Frontal cortex (tissue), 4 donors: ENCODE data around the gene H3-3A. TPM values are rescaled to one million over a fixed set of nuclear protein-coding genes. Genes with fewer than 3 reads are reported as not detected.
A peak's percentile ranks its signal among the peaks of the same experiment; 100 is the strongest.
"Not testable (repeated sequence)": the region's sequence is repeated elsewhere in the genome, so short reads cannot be mapped to it uniquely, and the experiment has no call there.

Experiments
- DNase-seq, 2 donors: peaks; one replicate each; pipeline ENCODE4 v3.0.0; 2012; ENCODE audit warnings: low spot score in 2 of 2
- FAIRE-seq: peaks from 2 replicates; lab custom pipeline; 2012; peaks lifted over from hg19 to GRCh38; lab: Jason Lieb, UNC
- total RNA-seq: library from RNA; depleted of rRNA; stranded (reverse); fragments of >200 nt; gene quantifications from one replicate; pipeline ENCODE4 v1.2.3, GENCODE V29; 2014
- donor health status: control.
- donor health status: control.
- donor health status: control.

Gene H3-3A
- total RNA-seq, 1 donor from 2014 or later: 377 TPM

DNA sequence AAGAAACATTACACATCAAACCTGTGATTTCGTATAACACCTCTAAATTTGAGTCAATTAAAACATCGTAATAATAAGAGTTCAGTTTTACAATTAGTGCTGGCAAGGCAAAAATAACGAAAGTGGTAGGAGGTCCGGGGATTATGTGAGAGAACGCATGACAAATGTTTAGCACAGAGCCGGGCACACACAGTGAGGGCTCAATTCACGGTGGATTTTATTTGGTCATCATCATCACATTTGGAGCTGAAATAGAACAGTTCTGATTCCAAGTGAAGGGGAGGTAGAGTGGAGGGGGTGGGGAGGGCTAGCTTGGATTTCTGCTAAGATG lies 20.0 kb downstream of the H3-3A start:
- FAIRE-seq (no peak), DNase-seq (no peak)

DNA sequence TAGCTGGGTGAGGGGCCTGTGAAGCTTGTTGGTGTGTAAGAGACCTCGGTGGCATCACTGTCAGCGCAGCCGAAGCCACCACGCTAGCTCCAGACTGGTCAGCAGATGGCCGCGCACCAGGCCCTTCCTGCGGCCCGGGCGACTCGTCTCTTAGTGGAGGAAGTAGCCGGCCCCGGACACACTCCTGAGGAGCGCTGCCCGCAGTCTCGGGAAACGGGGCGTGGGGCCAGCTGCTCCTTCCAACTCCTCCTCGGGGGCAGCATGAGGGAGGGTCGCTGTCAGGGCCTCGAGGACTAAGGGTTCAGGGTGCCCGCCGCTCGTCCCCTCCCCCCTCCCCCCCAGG lies 20.4 kb downstream of the H3-3A start:
- DNase-seq (peak in 1 of 2 donors; percentile 42), FAIRE-seq (no peak)

DNA sequence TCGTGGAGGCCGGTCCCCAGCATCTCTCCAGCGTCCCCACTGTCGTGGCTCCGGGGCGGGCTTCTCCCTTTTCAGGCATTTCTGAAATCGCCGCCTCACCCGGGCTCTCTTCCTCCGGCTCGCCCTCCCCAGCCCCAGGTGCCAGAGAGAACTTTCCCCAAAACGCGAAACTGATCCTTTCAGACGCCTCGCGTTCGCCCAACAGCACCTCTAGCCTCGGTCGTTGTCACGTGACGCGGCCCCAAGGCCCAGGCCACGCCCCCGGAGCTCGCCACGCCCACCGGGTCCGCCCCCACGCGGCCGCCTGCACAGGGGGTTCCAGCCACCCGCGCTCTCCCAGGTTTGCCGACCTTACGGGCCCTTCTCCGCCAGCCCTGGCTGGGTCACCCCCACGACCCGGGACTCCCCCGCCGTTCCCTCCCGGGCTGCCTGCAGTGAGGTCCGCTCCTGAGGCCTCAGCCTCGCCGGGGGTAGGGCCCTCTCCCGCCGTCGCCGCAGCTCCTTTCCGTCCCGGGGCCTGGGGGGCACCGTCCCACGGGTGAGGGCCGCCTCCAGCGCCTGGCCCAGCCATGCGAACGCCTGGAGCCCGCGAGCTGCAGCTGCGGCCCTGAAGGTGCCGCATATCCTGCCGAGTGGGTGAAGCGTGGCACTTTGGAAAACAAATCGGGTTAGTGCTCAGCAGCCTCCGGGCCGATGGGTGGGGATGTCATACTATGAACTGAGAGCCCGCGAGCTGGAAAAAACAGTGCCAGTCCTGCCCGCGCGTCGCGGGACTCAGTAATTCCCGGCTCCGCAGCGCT lies 21.0 kb downstream of the H3-3A start:
- no peak for FAIRE-seq

DNA sequence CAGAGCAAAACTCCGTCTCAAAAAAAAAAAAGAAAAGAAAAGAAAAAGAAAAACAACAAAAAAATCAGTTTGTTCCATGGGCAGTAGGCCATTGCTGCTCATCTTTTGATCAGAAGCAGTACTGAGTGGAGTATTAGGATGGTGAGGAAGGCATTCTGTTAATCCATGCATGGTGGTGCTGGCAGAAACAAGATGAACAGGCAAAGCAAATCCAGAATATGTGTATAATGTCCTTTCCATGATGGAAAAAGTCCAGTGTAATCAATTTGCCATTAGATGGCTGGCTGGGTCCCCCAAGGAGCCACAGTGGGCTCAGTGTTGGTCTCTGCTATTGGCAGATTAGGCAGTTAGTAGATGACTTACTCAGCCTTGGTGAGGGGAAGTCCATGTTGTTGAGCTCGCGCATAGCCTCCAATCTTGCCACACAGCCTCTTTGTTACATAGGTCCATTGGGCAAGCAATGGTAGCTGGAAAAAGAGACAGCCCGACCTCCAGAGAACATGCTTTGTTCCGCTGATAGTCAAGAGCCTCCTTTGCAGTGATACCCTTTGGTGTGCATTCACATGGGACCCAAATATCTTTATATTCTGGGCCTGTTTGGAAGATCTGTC lies 23.3 kb downstream of the H3-3A start:
- FAIRE-seq: no peak
- no peak for DNase-seq

More for the DNA sequence above, 21.0 kb downstream of the H3-3A start:
- DNase-seq: peak; percentile 92 to 97

DNA sequence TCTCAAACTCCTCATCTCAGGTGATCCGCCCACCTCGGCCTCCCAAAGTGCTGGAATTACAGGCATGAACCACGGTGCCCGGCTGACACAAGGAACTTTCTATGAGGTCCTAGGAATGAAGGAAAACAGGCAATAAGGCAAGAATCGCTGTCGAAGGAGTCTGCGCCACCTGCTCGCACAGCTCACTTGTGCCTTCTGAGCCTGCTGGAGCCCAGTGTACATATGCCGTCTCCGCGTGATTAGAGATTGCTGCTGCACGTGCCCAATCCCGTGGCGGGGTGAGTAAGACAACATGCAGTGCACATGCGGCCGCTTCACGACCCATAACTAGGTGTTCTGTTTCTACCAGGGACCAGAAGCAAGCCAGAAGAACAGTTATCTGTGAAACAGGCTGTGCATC lies 24.3 kb downstream of the H3-3A start:
- DNase-seq: no peak
- no peak for FAIRE-seq

DNA sequence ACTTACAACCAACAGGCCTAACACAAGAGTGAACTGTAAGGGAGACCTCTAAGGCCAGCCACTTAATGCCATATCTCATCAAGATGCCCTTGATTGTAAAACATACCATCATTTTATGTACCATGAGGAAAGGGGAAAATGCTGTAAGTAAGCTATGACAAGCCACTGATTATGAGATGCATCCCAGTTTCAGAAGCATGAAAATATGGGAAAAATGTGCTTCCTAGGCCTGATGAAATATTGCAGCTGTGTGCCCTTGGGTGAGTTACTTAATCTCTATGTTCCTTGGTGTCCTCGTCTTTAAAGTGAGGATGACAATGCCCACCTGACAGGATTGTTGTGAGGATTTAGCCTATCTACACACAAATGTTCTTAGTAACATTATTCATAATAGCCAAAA lies 28.9 kb downstream of the H3-3A start:
- no peak for DNase-seq
- no peak for FAIRE-seq

DNA sequence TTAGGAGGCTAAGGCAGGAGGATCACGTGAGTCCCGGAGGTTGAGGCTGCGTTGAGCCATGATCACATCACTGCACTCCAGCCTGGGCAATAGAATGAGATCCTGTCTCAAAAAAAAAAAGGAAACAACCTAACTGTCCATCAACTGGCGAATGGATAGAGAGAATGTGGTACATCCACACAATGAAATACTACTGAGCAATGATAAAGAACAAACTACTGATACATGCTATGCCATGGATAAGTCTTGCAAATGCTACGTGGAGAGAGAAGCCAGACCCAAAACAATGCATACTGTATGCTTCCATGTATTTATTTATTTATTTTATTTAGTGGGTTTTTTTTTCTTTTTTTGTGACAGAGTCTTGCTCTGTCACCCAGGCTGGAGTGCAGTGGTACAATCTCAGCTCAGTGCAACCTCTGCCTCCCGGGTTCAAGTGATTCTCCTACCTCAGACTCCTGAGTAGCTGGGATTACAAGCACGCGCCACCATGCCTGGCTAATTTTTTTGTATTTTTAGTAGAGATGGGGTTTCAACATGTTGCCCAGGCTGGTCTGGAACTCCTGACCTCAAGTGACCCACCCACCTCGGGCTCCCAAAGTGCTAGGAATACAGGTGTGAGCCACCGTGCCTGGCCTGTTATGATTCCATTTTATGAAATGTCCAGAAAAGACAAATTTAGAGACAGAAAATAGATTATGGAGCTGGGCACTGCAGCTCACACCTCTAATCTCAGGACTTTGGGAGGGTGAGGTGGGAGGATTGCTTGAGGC lies 29.7 kb downstream of the H3-3A start:
- FAIRE-seq: not testable (repeated sequence)

DNA sequence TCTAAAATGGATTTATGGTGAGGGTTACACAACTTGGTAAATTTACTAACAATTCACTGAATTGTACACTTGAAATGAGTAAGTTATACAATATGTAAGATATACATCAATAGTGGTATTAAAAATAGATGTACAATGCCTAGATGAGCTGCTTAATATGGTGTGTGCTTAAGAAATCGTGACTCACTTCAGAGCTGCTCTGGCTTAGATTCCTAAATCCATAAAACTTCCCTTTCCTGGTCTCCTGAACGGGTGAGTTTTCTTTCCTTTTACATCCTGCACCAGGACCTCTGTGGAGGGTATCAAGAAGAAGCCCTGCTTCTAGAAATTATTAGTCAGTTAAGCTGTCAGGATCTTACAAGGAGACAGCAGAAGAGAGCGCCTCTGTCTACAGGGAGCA lies 30.4 kb downstream of the H3-3A start:
- FAIRE-seq (no peak), DNase-seq (no peak)

More for the DNA sequence above, 29.7 kb downstream of the H3-3A start:
- not testable (repeated sequence) for DNase-seq

DNA sequence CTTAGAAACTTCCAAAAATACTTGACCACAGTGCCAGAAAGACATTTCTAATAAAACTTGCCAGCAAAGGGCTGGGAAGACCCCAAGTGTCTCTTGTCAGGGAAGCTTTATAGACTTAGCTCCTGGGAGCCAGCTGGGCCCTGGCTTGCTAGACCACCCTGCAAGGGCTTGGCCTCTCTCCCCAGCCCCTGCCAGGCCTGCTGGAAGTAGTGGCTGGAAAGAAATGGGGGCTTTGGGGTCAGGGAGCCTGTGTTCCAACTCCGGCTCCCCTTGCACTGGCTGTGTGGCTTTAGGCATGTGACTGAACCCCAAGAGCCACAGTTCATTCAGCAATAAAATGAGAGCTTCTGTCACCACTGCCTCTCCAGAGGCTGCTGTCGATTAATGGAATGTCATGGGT lies 31.1 kb downstream of the H3-3A start:
- FAIRE-seq: no peak

DNA sequence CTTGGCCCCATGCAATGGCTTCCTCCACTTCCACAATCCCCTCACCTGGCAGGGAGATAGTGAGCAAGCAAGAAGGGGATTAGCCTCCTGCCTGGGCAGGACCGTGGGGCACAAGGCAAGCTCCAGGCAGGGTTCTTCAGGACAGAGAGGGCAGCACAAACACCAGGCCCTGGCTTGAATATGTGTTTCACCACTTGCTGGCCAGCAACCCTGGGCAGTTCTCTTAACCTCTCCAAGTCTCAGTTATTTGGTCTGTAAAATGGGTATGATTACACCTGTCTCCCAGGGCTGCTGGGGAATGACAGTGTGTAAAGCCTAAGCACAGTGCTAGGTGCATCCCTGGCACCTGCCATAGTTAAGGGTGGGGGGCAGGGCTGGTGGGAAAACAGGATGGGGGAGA lies 31.9 kb downstream of the H3-3A start:
- FAIRE-seq: no peak
- no peak for DNase-seq

More for the DNA sequence above, 31.1 kb downstream of the H3-3A start:
- DNase-seq: no peak

DNA sequence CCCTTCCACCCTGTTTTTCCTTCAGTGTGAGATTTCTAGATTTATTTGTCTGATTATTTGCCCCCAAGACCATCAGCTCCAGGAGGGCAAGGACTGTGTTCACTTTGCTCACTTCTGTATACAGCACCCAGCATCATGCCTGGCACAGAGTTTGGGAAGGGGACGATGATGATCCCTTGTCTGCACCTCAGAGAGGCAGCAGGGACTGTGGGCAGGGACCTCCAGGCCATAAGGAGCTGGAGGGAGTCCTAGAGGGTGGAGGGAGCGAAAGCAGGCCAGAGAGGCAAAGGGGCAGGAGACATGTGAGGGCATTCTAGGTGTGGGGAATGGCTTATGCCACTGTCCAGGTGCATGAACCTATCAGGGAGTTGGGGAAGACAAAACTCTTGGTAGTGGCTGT lies 32.8 kb downstream of the H3-3A start:
- DNase-seq (no peak), FAIRE-seq (no peak)

DNA sequence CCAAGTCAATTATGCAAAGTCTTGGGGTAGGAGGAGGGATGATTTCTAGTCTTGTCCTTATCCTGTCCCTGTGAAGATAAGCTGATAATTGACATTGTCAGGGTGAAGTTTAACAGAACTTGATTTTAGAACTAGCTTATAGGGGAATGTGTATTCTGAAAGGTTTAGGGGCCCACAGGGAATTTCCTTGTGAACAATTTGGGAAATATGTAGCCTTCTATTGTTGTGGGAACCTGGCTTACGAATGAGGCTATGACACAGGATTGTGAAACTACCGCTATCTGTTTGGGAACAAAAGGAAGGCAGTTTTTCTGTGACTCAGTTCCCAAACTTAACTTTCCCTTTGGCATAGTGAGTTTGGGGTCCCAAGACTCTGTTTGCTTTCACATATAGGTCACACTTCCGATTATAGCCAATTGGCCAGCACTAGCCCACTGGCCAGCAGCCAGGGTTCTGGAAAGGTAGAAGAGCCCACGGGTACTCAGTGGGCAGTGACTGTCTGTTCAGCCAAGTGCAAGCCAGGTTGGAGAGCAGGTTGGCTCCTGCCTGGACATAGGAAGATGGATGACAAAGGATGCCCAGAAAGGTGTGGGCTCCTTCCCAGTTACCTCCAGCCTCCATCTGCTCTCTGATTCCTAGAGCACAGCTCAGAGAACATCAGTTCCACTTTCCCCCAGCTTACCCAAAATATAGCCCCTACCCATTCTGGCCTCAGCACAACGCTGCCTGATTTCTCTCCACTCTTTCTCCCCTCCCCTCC lies 35.5 kb downstream of the H3-3A start:
- DNase-seq (no peak), FAIRE-seq (no peak)

DNA sequence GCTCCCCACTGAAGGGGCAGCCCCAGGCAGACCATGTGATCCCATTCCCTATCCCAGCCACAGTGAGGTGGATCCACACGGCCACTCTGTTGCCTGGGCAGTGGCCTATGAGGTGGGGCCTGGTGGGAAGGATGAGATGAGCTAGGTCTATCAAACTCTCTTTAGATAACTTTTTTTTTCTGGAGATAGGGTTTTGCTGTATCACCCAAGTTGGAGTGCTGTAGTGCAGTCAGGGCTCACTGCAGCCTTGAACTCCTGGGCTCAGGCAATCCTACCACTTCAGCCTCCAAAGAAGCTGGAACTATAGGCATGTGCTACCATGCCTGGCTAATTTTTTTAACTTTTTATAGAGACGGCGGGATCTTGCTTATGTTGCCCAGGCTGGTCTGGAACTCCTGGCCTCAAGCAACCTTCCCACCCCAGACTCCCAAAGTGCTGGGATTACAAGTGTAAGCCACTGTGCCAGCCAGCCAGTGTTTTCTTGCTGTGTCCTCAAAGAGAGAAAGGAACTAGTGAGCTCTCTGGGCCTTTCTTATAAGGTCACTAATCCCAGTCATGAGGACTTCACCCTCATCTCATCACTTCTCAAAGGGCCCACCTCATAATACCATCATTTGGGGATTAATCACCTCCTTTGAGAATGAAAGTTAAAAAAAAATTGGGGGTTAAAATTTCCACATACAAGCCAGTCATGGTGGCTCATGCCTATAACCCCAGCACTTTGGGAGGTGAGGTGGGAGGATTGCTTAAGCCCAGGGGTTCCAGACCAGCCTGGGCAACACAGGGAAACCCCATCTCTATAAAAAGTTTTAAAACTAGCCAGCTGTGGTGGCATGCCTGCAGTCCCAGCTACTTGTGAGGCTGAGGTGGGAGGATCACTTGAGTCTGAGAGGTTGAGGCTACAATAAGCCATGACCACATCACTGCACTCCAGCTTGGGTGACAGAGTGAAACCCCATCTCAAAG lies 36.6 kb downstream of the H3-3A start:
- DNase-seq (no peak), FAIRE-seq (no peak)

DNA sequence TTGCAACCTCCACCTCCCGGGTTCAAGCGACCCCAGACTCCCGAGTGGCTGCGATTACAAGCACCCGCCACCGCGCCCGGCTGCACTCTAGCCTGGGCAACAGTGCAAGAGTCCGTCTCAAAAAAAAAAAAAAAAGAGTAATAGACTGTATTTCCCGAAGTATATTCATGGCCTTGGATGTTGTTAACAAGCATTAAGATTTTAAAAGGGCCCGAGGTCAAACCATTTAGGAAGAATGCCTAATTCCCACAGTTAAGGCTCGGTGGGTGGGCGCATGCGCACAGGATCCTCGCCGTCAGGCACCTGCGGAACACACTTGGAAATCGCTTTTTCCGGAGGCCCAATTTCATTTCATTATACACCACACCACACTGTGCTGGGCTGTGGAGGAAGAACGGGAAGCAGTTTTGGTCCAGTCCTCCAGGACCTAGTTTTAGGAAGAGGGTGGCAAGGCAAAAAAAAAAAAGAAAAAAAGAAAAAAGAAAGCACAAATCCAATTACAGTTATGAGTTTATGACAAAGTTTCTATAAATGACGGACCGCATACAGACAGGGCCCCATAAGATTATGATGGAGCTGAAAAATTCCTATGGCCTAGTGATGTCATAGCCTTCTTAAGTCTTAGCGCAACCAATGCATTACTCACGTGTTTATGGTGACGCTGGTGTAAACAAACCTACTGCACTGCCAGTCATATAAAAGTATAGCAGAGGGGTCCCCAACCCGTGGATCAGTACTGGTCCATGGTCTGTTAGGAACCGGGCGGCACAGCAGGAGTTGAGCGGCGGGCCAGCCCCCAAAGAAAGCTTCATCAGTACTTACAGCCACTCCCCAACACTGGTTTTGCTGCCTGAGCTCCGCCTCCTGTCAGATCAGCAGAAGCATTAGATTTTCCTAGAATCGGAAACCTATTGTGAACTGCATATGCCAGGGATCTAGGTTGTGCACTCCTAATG lies 38.2 kb downstream of the H3-3A start:
- peak in 1 of 2 donors; percentile 61 for DNase-seq
- FAIRE-seq: no peak

DNA sequence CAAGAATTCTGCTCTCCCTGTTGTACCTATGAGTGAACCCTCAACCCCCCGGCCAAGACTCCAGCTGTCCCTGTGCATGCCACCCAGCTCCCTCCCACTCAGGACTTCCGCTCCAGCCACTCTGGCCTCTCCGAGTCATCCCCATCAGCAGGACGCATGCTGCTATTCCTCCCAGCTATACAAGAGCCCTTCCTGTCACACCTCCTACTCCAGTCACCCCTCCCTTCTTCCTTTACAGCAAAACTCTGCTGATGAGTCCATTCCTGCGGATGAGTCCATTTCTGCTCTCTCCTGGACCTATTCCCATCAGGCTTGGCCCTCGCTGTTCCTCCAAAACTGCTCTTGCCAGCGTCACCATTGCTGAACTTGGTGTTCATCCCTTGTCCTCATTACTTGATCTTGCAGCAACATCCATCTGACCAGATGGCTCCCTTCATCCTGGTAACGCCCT lies 42.2 kb downstream of the H3-3A start:
- FAIRE-seq (no peak), DNase-seq (no peak)

DNA sequence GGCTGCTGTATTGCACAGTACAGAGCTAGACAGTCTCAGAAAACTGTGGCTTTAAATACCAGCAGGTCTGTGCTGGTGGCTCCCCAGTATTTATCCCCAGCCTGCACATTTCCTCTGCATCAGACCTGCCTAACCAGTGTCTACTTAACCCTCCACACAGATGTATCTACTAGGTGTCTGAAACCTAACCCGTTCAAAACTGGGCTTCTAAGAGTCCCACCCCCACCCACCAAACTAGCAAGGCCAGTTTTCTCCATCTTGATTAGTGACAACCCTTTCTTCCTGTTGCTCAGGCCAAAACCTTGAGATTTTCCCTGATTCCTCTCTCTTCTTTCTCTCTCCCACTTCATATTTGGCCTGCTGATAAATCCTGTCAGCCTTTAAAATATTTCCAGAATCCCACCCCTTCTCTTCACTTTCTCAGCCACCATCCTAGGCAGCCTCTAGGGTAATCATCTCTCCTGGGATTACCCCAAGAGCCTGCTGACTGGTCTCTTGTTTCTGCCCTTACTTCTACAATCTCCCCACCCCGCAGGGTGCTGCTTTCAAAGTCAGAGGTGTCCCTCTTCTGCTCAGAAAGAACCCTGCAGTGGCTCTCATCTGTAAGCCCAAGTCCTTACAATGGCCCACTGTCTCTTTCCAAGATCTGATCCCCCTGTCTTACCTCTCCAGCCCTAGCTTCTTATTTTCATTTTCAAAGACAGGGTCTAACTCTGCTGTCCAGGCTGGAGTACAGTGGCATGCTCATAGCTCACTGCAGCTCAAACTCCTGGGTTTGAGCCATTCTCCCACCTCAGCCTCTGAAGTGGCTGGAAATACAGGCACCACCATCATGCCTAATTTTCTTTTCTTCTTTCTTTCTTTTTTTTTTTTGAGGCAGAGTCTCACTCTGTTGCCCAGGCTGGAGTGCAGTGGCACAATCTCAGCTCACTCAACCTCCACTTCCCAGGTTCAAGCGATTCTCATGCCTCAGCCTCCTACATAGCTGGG lies 45.2 kb downstream of the H3-3A start:
- DNase-seq (no peak), FAIRE-seq (no peak)
